MV-4-11 (cell line): Measurements from ENCODE around the gene BMPR1B.

Experiments
- DNase-seq: peaks from one replicate; lab custom pipeline; 2025; lab: John Stamatoyannopoulos, UW

Gene BMPR1B

DNA sequence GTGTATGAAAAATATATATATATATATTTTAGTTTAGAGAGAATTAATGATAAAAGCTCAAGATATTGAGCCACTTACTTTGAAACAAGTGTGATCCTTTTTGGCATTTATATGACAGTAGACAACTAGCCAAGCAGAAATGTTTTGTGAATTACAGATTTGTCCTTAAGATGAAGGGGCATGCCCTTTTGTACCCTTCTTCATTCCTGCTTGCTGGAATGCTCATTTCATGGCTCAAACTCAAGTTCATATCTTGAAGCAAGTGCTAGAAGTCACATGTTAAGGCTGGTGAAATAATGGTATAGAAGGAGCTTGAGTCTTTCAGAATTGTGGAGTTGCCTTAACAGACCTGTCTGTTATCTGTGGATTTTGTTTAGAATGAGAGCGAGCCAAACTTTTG, 203.0 kb downstream of the BMPR1B start:
- DNase-seq: no peak

GRCh38 chr4:94961420-94961819, 203.7 kb downstream of the BMPR1B start:
- DNase-seq: no peak

GRCh38 chr4:94962484-94962883, 204.7 kb downstream of the BMPR1B start:
- DNase-seq: no peak

DNA sequence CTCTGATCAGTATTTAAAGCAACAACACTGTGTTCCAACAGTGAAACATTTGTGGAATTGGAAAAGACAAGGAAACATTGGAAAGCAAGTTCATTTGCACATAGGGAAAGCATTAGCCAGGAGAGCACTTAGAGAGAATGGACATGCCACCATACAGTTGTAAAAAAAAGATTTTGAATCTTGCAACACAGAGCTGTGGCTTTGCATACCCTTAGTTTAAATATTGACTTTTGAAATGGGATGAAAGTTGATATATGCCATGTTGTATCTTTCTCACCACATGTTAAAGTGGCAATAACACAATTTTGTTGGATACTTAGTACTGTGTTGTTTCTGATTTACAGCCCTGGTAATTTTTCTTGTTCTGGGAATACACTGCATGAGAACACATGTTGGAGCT, 208.1 kb downstream of the BMPR1B start:
- no peak for DNase-seq

DNA sequence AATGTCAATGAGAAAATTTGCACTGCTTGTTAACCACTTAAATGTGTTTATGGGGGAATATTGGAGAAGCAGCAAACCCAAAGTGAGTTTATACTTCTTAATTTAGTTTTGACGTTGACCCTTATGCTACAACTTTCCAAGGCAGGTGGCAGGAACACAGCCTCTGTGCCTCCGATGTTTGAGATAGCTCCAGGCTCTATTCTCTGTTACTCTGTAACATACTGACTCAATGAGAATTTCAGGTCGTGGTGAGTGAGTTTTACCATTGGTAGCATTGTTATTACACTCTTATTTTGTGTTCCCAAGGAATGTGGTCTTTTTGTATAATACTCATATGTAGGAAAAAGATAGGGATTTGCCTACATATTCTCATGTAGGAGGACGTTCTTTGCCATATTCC, 210.7 kb downstream of the BMPR1B start:
- no peak for DNase-seq

DNA sequence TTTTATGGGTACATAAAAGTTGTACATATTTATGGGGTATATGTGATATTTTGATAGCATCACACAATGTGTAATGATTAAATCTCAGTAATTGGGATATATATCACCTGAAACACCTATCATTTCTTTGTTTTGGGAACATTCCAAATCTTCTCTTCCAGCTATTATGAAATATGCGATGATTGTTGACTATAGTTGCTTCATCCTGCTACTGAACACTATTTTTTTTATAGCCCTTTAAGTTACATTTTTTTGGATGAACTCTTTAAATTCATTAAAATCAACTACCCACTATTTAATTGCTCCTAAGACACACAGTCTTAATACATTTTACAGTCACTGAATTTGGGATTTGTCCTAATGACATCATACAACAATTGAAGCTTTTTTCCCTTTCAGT, 212.9 kb downstream of the BMPR1B start:
- no peak for DNase-seq

DNA sequence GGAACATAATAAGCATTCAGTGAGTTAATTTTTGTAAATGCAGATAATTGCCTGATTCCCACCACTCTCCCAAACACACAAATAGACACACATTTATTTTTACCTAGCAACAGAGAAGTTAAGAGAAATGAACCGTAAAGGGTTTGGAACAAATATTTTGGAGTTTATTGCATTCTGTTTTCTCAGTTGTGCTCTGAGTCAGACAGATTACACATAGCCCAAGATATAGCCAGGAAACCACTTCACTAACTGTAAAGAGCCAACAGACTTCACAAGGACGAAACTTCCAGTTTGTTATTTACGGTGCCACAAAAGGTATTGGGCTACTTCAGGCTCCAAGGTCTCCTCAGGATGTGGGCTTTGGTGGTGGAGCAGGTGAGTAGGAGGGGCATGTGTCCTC, 217.0 kb downstream of the BMPR1B start:
- DNase-seq: no peak

DNA sequence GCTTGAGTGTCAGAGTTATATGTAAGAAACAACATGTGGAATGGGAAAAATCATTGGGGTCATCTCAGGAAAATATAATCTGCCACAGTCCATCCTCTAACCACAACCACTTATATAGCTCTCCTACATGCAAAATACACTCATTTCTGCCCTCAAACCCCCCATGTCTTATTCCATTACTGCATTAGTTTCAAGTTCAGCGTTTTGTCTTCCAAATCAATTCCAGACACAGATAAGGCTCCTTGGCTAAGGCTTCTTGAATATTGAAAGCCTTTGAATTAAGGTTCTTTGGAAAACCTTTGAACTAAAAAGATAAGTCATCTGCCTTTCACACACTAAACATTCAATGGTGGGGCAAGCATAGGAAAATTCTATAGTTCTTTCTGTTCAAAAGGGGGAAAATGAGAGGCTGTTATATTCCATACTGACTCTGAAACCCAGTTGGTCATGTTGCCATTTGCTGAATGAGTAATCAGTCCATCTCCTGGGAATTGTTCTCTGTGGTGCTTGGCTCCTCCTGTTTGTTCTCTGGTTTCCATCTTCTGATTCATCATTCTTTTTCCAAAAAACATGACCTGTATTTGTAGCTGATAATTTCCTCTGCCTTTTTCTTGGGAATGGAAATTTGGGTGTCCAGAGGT, 218.7 kb downstream of the BMPR1B start:
- DNase-seq: no peak

- DNase-seq: no peak
Measured at GRCh38 chr4:94978904-94979303, 221.1 kb downstream of the BMPR1B start.

GRCh38 chr4:94979621-94980020, 221.9 kb downstream of the BMPR1B start:
- no peak for DNase-seq

DNA sequence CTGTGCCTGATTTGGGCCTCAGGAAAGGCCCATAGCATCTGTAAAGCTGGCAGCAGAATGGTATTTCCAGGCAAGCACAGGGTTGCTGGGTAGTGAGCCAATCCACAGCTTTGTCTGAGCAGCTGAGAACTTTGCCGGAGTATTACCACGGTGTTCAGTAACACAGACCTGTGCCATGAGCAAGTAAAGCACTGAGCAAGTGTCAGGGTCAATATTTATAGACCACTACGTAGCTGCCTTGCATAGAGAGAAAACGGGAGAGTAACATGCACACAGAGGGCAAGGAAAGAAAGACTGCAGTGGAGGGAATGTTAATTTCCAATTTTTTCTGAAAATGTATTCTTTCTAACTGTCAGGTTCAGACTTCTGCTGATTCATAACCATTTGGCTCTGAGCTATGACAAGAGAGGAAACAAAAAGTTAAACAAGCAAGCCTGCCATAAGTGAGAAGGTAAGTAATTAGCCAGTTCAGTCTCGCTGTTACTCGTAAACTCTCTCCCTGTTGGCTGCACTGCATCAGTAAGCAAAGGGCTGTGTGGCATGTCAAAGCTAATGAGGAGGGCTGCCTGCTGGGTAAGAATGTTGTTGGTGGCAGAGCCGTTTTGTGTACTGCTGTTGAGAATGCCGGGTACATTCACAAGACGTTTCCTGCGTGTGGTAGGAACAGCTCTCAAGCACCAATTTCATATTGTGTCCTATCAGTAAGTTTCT, 238.1 kb downstream of the BMPR1B start:
- DNase-seq: no peak

DNA sequence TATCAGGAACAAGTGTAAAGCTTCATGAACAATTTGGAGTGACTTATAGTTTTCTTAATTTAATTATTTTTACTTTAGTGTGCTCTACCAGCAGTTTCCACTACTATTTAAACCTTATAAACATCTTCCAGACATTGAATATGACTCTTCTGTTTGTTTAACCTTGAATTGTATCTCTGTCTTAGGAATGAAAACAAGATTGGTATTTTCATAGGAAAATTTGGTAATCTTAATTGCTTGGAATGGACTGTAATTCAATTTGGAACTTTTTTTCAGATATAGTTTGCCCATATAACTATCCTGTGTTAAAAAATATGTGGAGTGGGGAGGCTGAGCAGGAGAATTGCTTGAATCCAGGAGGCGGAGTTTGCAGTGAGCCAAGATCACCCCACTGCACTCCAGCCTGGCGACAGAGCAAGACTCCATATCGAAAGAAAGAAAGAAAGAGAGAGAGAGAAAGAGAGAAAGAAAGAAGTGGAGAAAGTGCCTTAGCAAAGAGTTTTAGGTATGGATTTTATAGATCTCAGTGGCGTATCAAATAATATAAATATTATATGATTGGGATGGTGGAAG, 242.4 kb downstream of the BMPR1B start:
- no peak for DNase-seq

DNA sequence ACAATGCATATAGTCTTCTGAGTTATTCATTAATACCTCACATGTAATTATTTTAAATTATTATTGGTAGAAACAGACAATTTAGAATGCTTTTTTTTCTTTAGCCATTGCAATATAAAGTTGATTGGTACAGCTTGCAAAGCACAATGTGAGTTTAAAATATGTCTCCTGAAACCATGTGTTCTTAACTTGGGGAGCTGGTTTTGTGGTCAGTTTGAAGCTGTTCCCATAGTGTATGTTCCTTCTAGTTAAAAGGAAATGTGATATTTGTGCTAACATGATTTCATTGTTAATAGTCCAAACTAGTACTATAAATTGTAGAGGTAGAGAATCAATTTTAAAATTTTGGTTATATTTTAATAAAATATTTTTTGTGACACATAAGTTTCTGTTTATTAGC, 247.2 kb downstream of the BMPR1B start:
- no peak for DNase-seq

- no peak for DNase-seq
Measured at GRCh38 chr4:95007998-95008397, 250.2 kb downstream of the BMPR1B start.

DNA sequence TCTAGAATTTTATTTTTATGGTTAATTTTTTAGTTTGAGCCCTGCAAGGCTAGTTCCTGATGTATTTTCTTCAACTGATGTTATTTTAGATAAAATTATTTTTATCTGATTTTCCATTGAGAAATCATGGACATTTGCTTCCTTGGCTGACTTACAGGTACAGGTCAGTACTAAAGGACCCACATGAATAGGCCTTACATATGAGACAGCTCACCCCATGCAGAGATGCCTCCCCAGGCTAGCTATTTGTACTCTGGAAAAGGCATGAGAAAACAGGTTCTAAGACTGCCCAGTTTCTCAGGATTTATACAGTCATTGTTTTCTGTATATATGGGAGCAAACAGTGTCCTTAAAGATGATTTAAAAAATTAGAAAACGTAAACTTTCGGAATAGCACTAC, 255.5 kb downstream of the BMPR1B start:
- no peak for DNase-seq

DNA sequence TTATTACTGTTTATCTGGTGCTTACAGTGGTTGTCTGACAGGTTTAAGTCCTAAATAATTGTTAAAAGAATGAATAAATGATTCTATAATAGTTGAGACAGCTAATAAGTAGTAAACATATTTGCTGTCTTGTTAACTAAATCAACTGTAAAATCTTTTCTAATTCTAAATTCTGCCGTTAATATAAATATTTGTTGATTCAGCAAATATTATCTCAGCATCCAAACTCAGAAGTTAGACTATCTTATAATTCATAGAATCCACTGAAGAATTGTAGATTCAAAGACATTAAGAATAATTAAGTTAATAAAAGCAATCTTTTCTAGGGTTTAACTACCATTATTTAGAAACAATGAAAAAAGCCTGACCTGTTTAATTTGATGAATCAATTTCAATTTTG, 256.3 kb downstream of the BMPR1B start:
- DNase-seq: no peak

- DNase-seq: no peak
Measured at GRCh38 chr4:95017305-95018064, 259.7 kb downstream of the BMPR1B start.

DNA sequence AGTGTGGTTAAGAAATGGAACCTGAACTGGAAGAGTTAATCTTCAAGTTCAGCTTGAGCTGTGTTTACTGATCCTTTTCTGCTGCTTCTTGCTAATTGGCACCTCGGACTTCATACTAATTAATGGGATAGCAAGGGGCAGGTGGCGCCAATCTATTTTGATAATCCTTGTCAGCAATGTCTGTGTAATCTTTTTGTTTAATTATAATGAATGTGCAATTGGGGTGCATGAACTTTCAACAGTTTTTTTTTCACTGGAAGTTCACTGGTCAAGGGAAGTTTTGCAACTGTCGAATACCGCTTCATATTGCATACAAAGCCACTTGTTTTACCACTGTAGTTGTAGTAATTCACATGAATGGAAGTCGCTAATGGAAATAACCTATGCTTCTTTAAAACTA, 261.0 kb downstream of the BMPR1B start:
- DNase-seq: no peak

GRCh38 chr4:95020521-95020920, 262.8 kb downstream of the BMPR1B start:
- no peak for DNase-seq

DNA sequence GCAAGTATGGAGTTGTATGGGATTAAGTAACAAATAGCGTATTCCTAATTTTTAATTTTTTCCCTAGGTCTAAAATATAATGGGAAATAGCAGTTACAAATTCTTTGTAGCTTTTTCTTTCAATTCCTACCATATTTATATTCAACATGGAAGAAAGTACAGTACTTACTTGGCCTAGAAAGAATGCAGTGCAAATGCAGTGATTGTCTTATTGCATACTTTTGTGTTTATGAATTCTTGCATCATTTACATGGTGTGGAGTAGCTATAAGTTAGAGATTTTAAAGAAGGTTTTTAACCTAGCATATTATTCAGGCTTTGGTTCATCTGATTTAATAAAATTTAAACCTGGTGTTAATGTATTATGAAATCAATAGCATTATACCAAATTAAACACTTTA, 263.3 kb downstream of the BMPR1B start:
- DNase-seq: no peak

GRCh38 chr4:95023110-95023509, 265.4 kb downstream of the BMPR1B start:
- no peak for DNase-seq

- no peak for DNase-seq
Measured at GRCh38 chr4:95027905-95028618, 270.3 kb downstream of the BMPR1B start.
